Stimulated activated memory B cell treated with anti-CD40 and anti-IgM and Interleukin-4, amounts not matched to agents 10 μg/mL and 1 μg/mL and 100 μg/mL, for 72 hours (primary cell): ENCODE data around the gene MBOAT7.

ENCODE experiments used
- ATAC-seq: fragments of 150-1000 bp; cut with Tn5 transposase; 2 replicates; pipeline ENCODE4 v1.10.0; 2021
- H3K27ac Mint-ChIP-seq: one replicate; pipeline ENCODE4 v1.8.0; 2022; ENCODE audit warnings: mild to moderate bottlenecking, mixed read lengths
- H3K27me3 Mint-ChIP-seq: one replicate; pipeline ENCODE4 v1.8.0; 2022; ENCODE audit warnings: mixed read lengths
- H3K36me3 Mint-ChIP-seq: one replicate; pipeline ENCODE4 v1.8.0; 2022; ENCODE audit warnings: mixed read lengths
- H3K4me1 Mint-ChIP-seq: one replicate; pipeline ENCODE4 v1.8.0; 2022; ENCODE audit warnings: mixed read lengths
- H3K4me3 Mint-ChIP-seq: one replicate; pipeline ENCODE4 v1.8.0; 2022; ENCODE audit warnings: mild to moderate bottlenecking, moderate library complexity, mixed read lengths
- H3K9me3 Mint-ChIP-seq: one replicate; pipeline ENCODE4 v1.8.0; 2022; ENCODE audit warnings: mixed read lengths

MBOAT7 gene

GRCh38 chr19:54151362-54152035 is 37.9 kb downstream of the MBOAT7 start:
- H3K4me1 Mint-ChIP-seq: no peaks in the 10 kb centered on the region
- H3K27ac Mint-ChIP-seq: no peak overlapping the region
- no peak for ATAC-seq
- H3K4me3 Mint-ChIP-seq: no peak overlapping the region
- peaks cover 63% of the 10 kb centered on the region for H3K36me3 Mint-ChIP-seq
- H3K9me3 Mint-ChIP-seq: no peaks in the 10 kb centered on the region
- H3K27me3 Mint-ChIP-seq: no peaks in the 10 kb centered on the region

DNA sequence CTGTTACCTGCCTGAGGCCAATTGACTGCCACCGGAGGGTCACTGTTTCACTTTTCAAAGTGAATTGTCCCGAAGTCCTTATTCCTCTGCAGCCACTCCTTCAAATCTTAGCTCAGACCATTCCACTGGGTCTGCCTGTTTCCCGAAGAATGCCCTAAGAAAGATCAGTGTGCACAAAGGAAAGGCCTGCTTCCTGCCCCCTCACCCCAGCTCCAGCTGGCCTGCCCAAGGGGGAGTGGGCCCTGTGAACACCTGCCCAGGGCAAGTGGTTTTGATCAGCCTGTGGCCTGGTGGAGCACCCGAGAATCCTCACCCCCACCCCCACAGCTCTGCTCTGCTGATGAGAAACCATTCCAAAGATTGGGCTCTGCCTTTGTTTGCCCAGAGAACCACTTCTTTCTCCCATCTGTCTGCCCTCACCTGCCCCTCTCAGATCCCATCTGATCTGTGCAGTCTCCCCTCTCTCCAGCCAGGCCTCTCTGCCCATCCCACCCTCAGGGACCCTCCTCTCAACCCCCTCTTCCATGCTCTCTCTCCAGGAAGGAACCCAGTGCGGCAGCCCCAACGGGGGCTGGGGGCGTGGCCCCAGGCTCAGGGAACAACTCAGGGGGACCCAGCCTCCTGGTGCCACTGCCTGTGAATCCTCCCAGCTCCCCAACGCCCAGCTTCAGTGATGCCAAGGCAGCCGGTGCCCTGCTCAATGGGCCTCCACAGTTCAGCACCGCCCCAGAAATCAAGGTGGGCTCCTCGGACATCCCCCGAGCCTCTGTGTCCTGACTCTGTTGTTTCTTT is 40.2 kb downstream of the MBOAT7 start:
- Mint-ChIP-seq H3K9me3 (no peaks in the 10 kb centered on the region), H3K4me3 (no peak overlapping the region), H3K4me1 (peaks cover 3% of the 10 kb centered on the region), H3K27me3 (no peaks in the 10 kb centered on the region), H3K27ac (peak overlapping the region; percentile 16), H3K36me3 (peaks cover 76% of the 10 kb centered on the region)
- ATAC-seq: no peak

- H3K9me3 Mint-ChIP-seq: no peaks in the 10 kb centered on the region
- peaks cover 12% of the 10 kb centered on the region for H3K4me1 Mint-ChIP-seq
- peaks cover 76% of the 10 kb centered on the region for H3K36me3 Mint-ChIP-seq
- H3K27ac Mint-ChIP-seq: no peak overlapping the region
- no peak for ATAC-seq
- no peaks in the 10 kb centered on the region for H3K27me3 Mint-ChIP-seq
- no peak overlapping the region for H3K4me3 Mint-ChIP-seq
Observed at GRCh38 chr19:54148158-54148557, 41.2 kb downstream of the MBOAT7 start.

DNA sequence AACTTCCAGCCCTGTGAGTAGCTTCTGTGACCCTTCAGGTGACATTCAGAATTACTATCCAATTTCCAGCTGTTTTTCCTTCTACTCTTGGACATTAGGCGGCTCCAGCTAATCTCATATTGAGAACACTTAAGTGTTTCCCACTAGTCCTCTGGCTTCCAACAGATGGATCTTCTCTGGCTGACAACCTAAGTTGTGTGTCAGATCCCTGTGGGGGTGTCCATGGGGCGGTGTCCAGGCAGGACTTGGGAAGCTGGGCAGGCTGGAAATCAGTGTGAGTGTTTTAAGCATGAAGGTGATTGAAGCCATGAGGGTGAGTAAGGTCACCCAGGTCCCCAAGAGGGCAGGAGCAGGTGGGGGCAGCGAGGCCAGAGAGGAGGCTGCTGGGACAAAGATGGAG is 41.7 kb downstream of the MBOAT7 start:
- H3K27me3 Mint-ChIP-seq: no peaks in the 10 kb centered on the region
- no peak overlapping the region for H3K4me3 Mint-ChIP-seq
- no peak for ATAC-seq
- H3K27ac Mint-ChIP-seq: no peak overlapping the region
- peaks cover 12% of the 10 kb centered on the region for H3K4me1 Mint-ChIP-seq
- H3K9me3 Mint-ChIP-seq: no peaks in the 10 kb centered on the region
- H3K36me3 Mint-ChIP-seq: peaks cover 77% of the 10 kb centered on the region

- Mint-ChIP-seq H3K36me3 (peaks cover 79% of the 10 kb centered on the region), H3K4me1 (peaks cover 24% of the 10 kb centered on the region), H3K27me3 (no peaks in the 10 kb centered on the region), H3K27ac (no peak overlapping the region), H3K9me3 (no peaks in the 10 kb centered on the region), H3K4me3 (no peak overlapping the region)
- no peak for ATAC-seq
Observed at GRCh38 chr19:54145541-54146158, 43.7 kb downstream of the MBOAT7 start.

GRCh38 chr19:54142166-54142780 is 47.1 kb downstream of the MBOAT7 start:
- Mint-ChIP-seq H3K4me1 (peaks cover 48% of the 10 kb centered on the region), H3K27ac (no peak overlapping the region), H3K36me3 (peaks cover 67% of the 10 kb centered on the region), H3K4me3 (no peak overlapping the region), H3K27me3 (no peaks in the 10 kb centered on the region), H3K9me3 (no peaks in the 10 kb centered on the region)
- no peak for ATAC-seq

GRCh38 chr19:54141356-54141755 is 48.0 kb downstream of the MBOAT7 start:
- no peaks in the 10 kb centered on the region for H3K27me3 Mint-ChIP-seq
- H3K4me1 Mint-ChIP-seq: peaks cover 53% of the 10 kb centered on the region
- ATAC-seq: no peak
- no peak overlapping the region for H3K4me3 Mint-ChIP-seq
- H3K36me3 Mint-ChIP-seq: peaks cover 57% of the 10 kb centered on the region
- H3K9me3 Mint-ChIP-seq: no peaks in the 10 kb centered on the region
- H3K27ac Mint-ChIP-seq: no peak overlapping the region

GRCh38 chr19:54138489-54139256 is 50.7 kb downstream of the MBOAT7 start:
- Mint-ChIP-seq H3K4me1 (peaks cover 55% of the 10 kb centered on the region), H3K27me3 (no peaks in the 10 kb centered on the region), H3K9me3 (no peaks in the 10 kb centered on the region), H3K4me3 (peak overlapping the region; percentile 90), H3K36me3 (peaks cover 40% of the 10 kb centered on the region), H3K27ac (peak overlapping the region; percentile 97)
- ATAC-seq: no peak

GRCh38 chr19:54137699-54138488 is 51.5 kb downstream of the MBOAT7 start, which contains the start of gene CNOT3:
Gene CNOT3 (plus strand): TSS chr19:54137762. CDS start chr19:54142979, 5,217 bp downstream.
- H3K9me3 Mint-ChIP-seq: no peaks in the 10 kb centered on the region
- peak within 1 kb of the TSS; percentile 97 for H3K27ac Mint-ChIP-seq
- H3K4me1 Mint-ChIP-seq: peaks cover 51% of the 10 kb centered on the region
- H3K27me3 Mint-ChIP-seq: no peaks in the 10 kb centered on the region
- no peak for ATAC-seq
- H3K4me3 Mint-ChIP-seq: peak within 1 kb of the TSS; percentile 90
- H3K36me3 Mint-ChIP-seq: peaks cover 32% of the 10 kb centered on the region

- H3K27ac Mint-ChIP-seq: peak overlapping the region; percentile 97
- no peaks in the 10 kb centered on the region for H3K9me3 Mint-ChIP-seq
- H3K36me3 Mint-ChIP-seq: peaks cover 25% of the 10 kb centered on the region
- H3K27me3 Mint-ChIP-seq: no peaks in the 10 kb centered on the region
- H3K4me1 Mint-ChIP-seq: peaks cover 49% of the 10 kb centered on the region
- ATAC-seq: peak; percentile 93
- peak overlapping the region; percentile 79 for H3K4me3 Mint-ChIP-seq
Observed at GRCh38 chr19:54136864-54137698, 52.3 kb downstream of the MBOAT7 start.

DNA sequence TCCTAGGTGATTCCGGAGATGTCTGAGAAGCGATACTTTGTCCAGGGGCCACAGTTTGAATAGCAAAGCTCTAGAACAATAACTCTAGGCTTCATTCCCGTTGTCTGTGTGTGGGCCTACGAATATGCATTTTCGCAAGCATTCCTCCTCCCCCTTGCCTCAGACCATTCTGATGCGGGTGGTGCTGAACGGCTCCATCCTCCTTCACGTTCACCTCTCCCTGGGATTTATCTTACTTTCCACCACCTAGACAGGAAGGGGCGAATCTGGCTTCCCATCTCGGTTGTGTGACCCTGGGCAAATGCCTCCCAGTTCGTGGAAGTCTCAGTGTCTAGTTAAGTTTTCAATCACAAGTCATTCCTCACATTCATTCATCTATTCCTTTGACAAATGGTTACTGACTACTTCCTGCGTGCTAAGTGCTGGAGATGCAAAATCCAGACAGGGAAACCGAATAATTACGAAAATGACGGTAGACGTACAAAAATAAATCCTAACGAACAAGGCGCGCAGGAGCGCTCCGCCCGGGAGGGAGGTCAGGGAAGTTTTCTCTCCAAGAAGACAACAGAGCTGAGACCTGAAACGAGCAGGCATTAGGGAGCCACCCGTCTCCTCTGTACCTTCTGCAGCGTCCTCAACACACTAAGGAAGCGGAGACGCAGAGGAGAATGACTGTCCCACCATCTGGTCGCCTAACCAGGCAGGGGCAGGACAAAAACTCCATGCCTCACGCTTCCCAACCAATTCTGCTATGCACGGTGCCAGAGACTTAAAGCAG is 53.1 kb downstream of the MBOAT7 start:
- Mint-ChIP-seq H3K4me1 (peaks cover 43% of the 10 kb centered on the region), H3K9me3 (no peaks in the 10 kb centered on the region), H3K27ac (peak overlapping the region; percentile 97), H3K27me3 (no peaks in the 10 kb centered on the region), H3K4me3 (peak overlapping the region; percentile 79), H3K36me3 (peaks cover 26% of the 10 kb centered on the region)
- no peak for ATAC-seq

DNA sequence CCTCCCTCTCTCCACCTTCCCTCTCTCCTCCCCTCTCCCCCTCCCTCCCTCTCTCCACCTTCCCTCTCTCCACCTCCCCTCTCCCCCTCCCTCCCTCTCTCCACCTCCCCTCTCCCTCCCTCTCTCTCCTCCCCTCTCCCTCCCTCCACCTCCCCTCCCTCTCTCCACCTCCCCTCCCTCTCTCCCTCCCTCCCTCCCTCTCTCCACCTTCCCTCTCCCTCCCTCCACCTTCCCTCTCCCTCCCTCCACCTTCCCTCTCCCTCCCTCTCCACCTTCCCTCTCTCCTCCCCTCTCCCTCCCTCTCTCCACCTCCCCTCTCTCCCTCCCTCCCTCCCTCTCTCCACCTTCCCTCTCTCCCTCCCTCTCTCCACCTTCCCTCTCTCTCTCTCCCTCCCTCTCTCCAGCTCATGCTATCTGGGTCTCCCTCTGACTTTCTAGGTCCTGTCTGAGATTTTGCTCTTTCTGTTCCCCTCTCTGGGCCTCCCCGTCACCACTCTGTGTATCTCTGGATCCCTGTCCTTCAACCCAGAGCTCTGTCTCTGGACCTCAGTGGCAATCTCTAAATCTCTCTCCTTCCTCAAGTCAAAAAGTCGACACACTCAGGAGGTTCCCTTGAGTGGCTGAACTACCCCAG is 55.3 kb downstream of the MBOAT7 start:
- Mint-ChIP-seq H3K9me3 (no peaks in the 10 kb centered on the region), H3K4me3 (no peak overlapping the region), H3K27me3 (no peaks in the 10 kb centered on the region), H3K36me3 (peaks cover 27% of the 10 kb centered on the region), H3K4me1 (peaks cover 23% of the 10 kb centered on the region), H3K27ac (peak overlapping the region; percentile 49)
- no peak for ATAC-seq
